Neural cell (in vitro differentiated cells): ENCODE data around the gene KLK13. TPM values are rescaled to one million over a fixed set of nuclear protein-coding genes. Genes with fewer than 3 reads are reported as not detected.

Experiments used
- H2AFZ ChIP-seq: fragments of 200-600, 300-800 bp; sonication (generic), shearing (Covaris generic); 2 replicates; pipeline ENCODE4 v1.6.0; 2014; ENCODE audit warnings: low read depth, mild to moderate bottlenecking, antibody characterized with exemption, low read length, moderate library complexity
- H3F3A ChIP-seq: fragments of 200-600 bp; shearing (Covaris generic); 2 replicates; pipeline ENCODE4 v1.6.1; 2016; ENCODE audit warnings: mild to moderate bottlenecking, moderate library complexity, mixed read lengths, antibody characterized with exemption, low read length; ENCODE audit not compliant: insufficient read depth, poor library complexity, severe bottlenecking
- H3K27ac ChIP-seq: fragments of 200-600, 300-800 bp; sonication (generic), shearing (Covaris generic); 2 replicates; pipeline ENCODE4 v1.5.1; 2014; ENCODE audit warnings: mild to moderate bottlenecking, low read length, moderate library complexity
- H3K27me3 ChIP-seq: fragments of 300-800, 200-600 bp; sonication (generic), shearing (Covaris generic); 2 replicates; pipeline ENCODE4 v1.6.0; 2014; ENCODE audit warnings: mild to moderate bottlenecking, low read depth, low read length, moderate library complexity; ENCODE audit not compliant: insufficient read depth
- H3K36me3 ChIP-seq: fragments of 300-800, 200-600 bp; sonication (generic), shearing (Covaris generic); 2 replicates; pipeline ENCODE4 v1.5.1; 2014; ENCODE audit warnings: mild to moderate bottlenecking, antibody characterized with exemption, low read length, moderate library complexity; ENCODE audit not compliant: insufficient read depth
- H3K4me2 ChIP-seq: fragments of 300-800, 200-600 bp; sonication (generic), shearing (Covaris generic); 2 replicates; pipeline ENCODE4 v1.6.0; 2014; ENCODE audit warnings: mild to moderate bottlenecking, low read length
- H3K4me3 ChIP-seq: fragments of 300-800, 200-600 bp; sonication (generic), shearing (Covaris generic); 2 replicates; pipeline ENCODE4 v1.5.1; 2014; ENCODE audit warnings: mild to moderate bottlenecking, low read length, moderate library complexity
- H3K79me2 ChIP-seq: fragments of 200-600 bp; shearing (Covaris generic); replicated peaks from 2 replicates; pipeline ENCODE4 v1.6.0; 2014; ENCODE audit warnings: mild to moderate bottlenecking, low read length, moderate library complexity; ENCODE audit not compliant: insufficient read depth
- H3K9ac ChIP-seq: fragments of 300-800, 200-600 bp; sonication (generic), shearing (Covaris generic); 2 replicates; pipeline ENCODE4 v1.6.1; 2016; ENCODE audit warnings: mild to moderate bottlenecking, low read length, mixed read lengths
- H3K9me2 ChIP-seq: fragments of 200-600 bp; shearing (Covaris generic); 2 replicates; pipeline ENCODE4 v1.6.1; 2016; ENCODE audit warnings: mild to moderate bottlenecking, low read length, mixed read lengths; ENCODE audit not compliant: insufficient read depth
- H3K9me3 ChIP-seq: fragments of 200-600, 300-800 bp; sonication (generic), shearing (Covaris generic); 2 replicates; pipeline ENCODE4 v1.6.1; 2016; ENCODE audit warnings: mild to moderate bottlenecking, mixed run types, low read length, moderate library complexity, mixed read lengths
- H4K20me1 ChIP-seq: fragments of 200-600 bp; shearing (Covaris generic); 2 replicates; pipeline ENCODE4 v1.6.1; 2016; ENCODE audit warnings: mild to moderate bottlenecking, mixed run types; ENCODE audit not compliant: insufficient read depth
- CTCF ChIP-seq: fragments of 450-650 bp; IDR thresholded peaks from 2 replicates; pipeline ENCODE4 v1.5.1; 2014; ENCODE audit warnings: antibody characterized with exemption, mild to moderate bottlenecking, moderate library complexity; ENCODE audit not compliant: poor library complexity, severe bottlenecking
- EP300 ChIP-seq: fragments of 450-650 bp; conservative IDR thresholded peaks from 2 replicates; pipeline ENCODE4 v1.6.1; 2014; ENCODE audit warnings: antibody characterized with exemption, mild to moderate bottlenecking, moderate library complexity; ENCODE audit not compliant: poor library complexity, severe bottlenecking
- EZH2 ChIP-seq: fragments of 200-600, 300-800 bp; shearing (Covaris generic), sonication (generic); IDR thresholded peaks from 2 replicates; pipeline ENCODE4 v1.6.1; 2014; ENCODE audit warnings: antibody characterized with exemption, low read length, borderline replicate concordance, mild to moderate bottlenecking; ENCODE audit not compliant: insufficient read depth, poor library complexity, severe bottlenecking
- MXI1 ChIP-seq: fragments of 450-650 bp; conservative IDR thresholded peaks from 2 replicates; pipeline ENCODE4 v1.6.1; 2014; ENCODE audit warnings: antibody characterized with exemption, mild to moderate bottlenecking; ENCODE audit not compliant: poor library complexity, severe bottlenecking
- POLR2AphosphoS5 ChIP-seq: IDR thresholded peaks from 2 replicates; pipeline ENCODE4 v1.6.1; 2012
- RAD21 ChIP-seq: fragments of 450-650 bp; conservative IDR thresholded peaks from 2 replicates; pipeline ENCODE4 v1.6.1; 2014; ENCODE audit warnings: antibody characterized with exemption, mild to moderate bottlenecking, moderate library complexity
- REST ChIP-seq: IDR thresholded peaks from 2 replicates; pipeline ENCODE4 v1.6.1; 2012; ENCODE audit warnings: borderline replicate concordance
- SMC3 ChIP-seq: fragments of 450-650 bp; conservative IDR thresholded peaks from 2 replicates; pipeline ENCODE4 v1.6.1; 2014; ENCODE audit warnings: antibody characterized with exemption, mild to moderate bottlenecking, moderate library complexity; ENCODE audit not compliant: poor library complexity
- TAF1 ChIP-seq: IDR thresholded peaks from 2 replicates; pipeline ENCODE4 v1.6.1; 2012; ENCODE audit warnings: low read depth
- polyA plus RNA-seq: library from polyadenylated mRNA; depleted of rRNA; stranded (reverse); fragments of >200 nt; gene quantifications from 2 replicates; pipeline ENCODE4 v1.2.3, GENCODE V29; 2014

The KLK13 gene
- polyA plus RNA-seq, 1 donor from 2014 or later: not detected

- H3K79me2 ChIP-seq: no peaks in the 10 kb centered on the region
- H4K20me1 ChIP-seq: no peaks in the 10 kb centered on the region
- no peak overlapping the region for H3K27ac ChIP-seq
- TF ChIP-seq CTCF (no peak), TAF1 (no peak), EP300 (no peak), POLR2AphosphoS5 (no peak), MXI1 (no peak), REST (no peak), SMC3 (no peak), EZH2 (no peak), RAD21 (no peak)
- no peaks in the 10 kb centered on the region for H3F3A ChIP-seq
- no peak overlapping the region for H3K4me3 ChIP-seq
- H3K27me3 ChIP-seq: no peaks in the 10 kb centered on the region
- no peaks in the 10 kb centered on the region for H3K9me2 ChIP-seq
- no peaks in the 10 kb centered on the region for H3K36me3 ChIP-seq
- H3K9ac ChIP-seq: no peak overlapping the region
- no peaks in the 10 kb centered on the region for H3K9me3 ChIP-seq
- H3K4me2 ChIP-seq: no peak overlapping the region
- no peak overlapping the region for H2AFZ ChIP-seq
Observed at GRCh38 chr19:51090471-51090870, 25.6 kb upstream of the KLK13 start.

- no peaks in the 10 kb centered on the region for H4K20me1 ChIP-seq
- H3K79me2 ChIP-seq: no peaks in the 10 kb centered on the region
- no peak overlapping the region for H3K4me2 ChIP-seq
- H3K9ac ChIP-seq: no peak overlapping the region
- no peaks in the 10 kb centered on the region for H3K9me2 ChIP-seq
- TF ChIP-seq SMC3: no peak
- no peak for TF ChIP-seq MXI1
- no peak for TF ChIP-seq REST
- TF ChIP-seq TAF1: no peak
- TF ChIP-seq CTCF: no peak
- TF ChIP-seq RAD21: no peak
- TF ChIP-seq POLR2AphosphoS5: no peak
- no peak for TF ChIP-seq EP300
- TF ChIP-seq EZH2: no peak
- H2AFZ ChIP-seq: no peak overlapping the region
- no peaks in the 10 kb centered on the region for H3F3A ChIP-seq
- H3K4me3 ChIP-seq: no peak overlapping the region
- H3K27ac ChIP-seq: no peak overlapping the region
- H3K36me3 ChIP-seq: no peaks in the 10 kb centered on the region
- no peaks in the 10 kb centered on the region for H3K27me3 ChIP-seq
- H3K9me3 ChIP-seq: no peaks in the 10 kb centered on the region
Observed at GRCh38 chr19:51089786-51090185, 24.9 kb upstream of the KLK13 start.
